SK-N-SH (cell line): Measurements from ENCODE around the gene RNF214. TPM values are rescaled to one million over a fixed set of nuclear protein-coding genes. Genes with fewer than 3 reads are reported as not detected.

ENCODE experiments used
- CTCF ChIA-PET: fragments of 300-600, 350-600 bp; formaldehyde crosslinking; extraction: SDS; loops from one replicate; lab custom pipeline; 2021; lab: Yijun Ruan, JAX
- POLR2A ChIA-PET: fragments of 350-600 bp; sonication (Branson Sonifier 250); formaldehyde crosslinking; extraction: SDS; loops from one replicate; lab custom pipeline; 2020; ENCODE audit warnings: antibody characterized with exemption, inconsistent platforms; lab: Yijun Ruan, JAX
- DNase-seq: peaks from one replicate; pipeline ENCODE4 v3.0.0; 2012
- H2AFZ ChIP-seq: fragments of 200-600 bp; sonication (generic); 2 replicates; pipeline ENCODE4 v1.8.1; 2016; ENCODE audit warnings: antibody characterized with exemption, mild to moderate bottlenecking, low read depth
- H3F3A ChIP-seq: fragments of 200-600 bp; sonication (generic); replicated peaks from 2 replicates; pipeline ENCODE3; 2016; ENCODE audit warnings: antibody characterized with exemption, mild to moderate bottlenecking; ENCODE audit not compliant: insufficient read depth
- H3K27ac ChIP-seq, 2 experiments: fragments of 200-500 bp in 1 of 2; fragments of 200-600 bp in 1 of 2; sonication (Bioruptor generic) in 1 of 2; sonication (generic), shearing (Covaris generic) in 1 of 2; 2 replicates each; pipeline versions ENCODE4 v1.5.1 to v1.6.1; 2014 to 2016; ENCODE audit warnings: low read depth in 2 of 2, inconsistent platforms in 1 of 2, low read length in 1 of 2, mild to moderate bottlenecking in 1 of 2, mixed read lengths in 1 of 2
- H3K27me3 ChIP-seq: fragments of 200-600 bp; sonication (generic), shearing (Covaris generic); 2 replicates; pipeline ENCODE4 v1.6.1; 2016; ENCODE audit warnings: mixed run types; ENCODE audit not compliant: insufficient read depth
- H3K36me3 ChIP-seq, 2 experiments: fragments of 200-500 bp in 1 of 2; fragments of 200-600 bp in 1 of 2; sonication (Bioruptor generic) in 1 of 2; sonication (generic) in 1 of 2; replicated peaks in 1 of 2; 2 replicates each; pipeline versions ENCODE3 to v1.5.1; 2014 to 2016; ENCODE audit warnings: low read length in 1 of 2, mild to moderate bottlenecking in 1 of 2; ENCODE audit not compliant: insufficient read depth in 2 of 2, control insufficient read depth in 1 of 2
- H3K4me1 ChIP-seq, 2 experiments: fragments of 200-500 bp in 1 of 2; fragments of 200-600 bp in 1 of 2; sonication (Bioruptor generic) in 1 of 2; sonication (generic), shearing (Covaris generic) in 1 of 2; 2 replicates each; pipeline versions ENCODE4 v1.5.1 to v1.6.1; 2014 to 2016; ENCODE audit warnings: low read depth in 1 of 2, low read length in 1 of 2, mixed run types in 1 of 2; ENCODE audit not compliant: insufficient read depth in 2 of 2, control insufficient read depth in 1 of 2
- H3K4me2 ChIP-seq: fragments of 200-600 bp; sonication (generic), shearing (Covaris generic); 2 replicates; pipeline ENCODE4 v1.6.1; 2017; ENCODE audit warnings: mixed run types
- H3K4me3 ChIP-seq, 2 experiments: fragments of 200-500 bp in 1 of 2; fragments of 200-600 bp in 1 of 2; sonication (Bioruptor generic) in 1 of 2; sonication (generic), shearing (Covaris generic) in 1 of 2; 2 replicates each; pipeline versions ENCODE4 v1.5.1 to v1.8.1; 2014 to 2016; ENCODE audit warnings: low read depth in 2 of 2, inconsistent platforms in 1 of 2, low read length in 1 of 2, mild to moderate bottlenecking in 1 of 2, mixed read lengths in 1 of 2, moderate library complexity in 1 of 2
- H3K79me2 ChIP-seq: fragments of 200-600 bp; sonication (generic); 2 replicates; pipeline ENCODE4 v1.8.1; 2017; ENCODE audit warnings: mild to moderate bottlenecking; ENCODE audit not compliant: insufficient read depth
- H3K9ac ChIP-seq: fragments of 200-600 bp; sonication (generic); 2 replicates; pipeline ENCODE4 v1.6.1; 2017; ENCODE audit warnings: mixed run types
- H3K9me2 ChIP-seq: fragments of 200-600 bp; sonication (generic); 2 replicates; pipeline ENCODE4 v1.6.1; 2017; ENCODE audit warnings: mixed run types
- H3K9me3 ChIP-seq: fragments of 200-600 bp; sonication (generic); 2 replicates; pipeline ENCODE4 v1.6.1; 2017; ENCODE audit warnings: mixed run types, mild to moderate bottlenecking, moderate library complexity
- H4K20me1 ChIP-seq: fragments of 200-600 bp; sonication (generic); 2 replicates; pipeline ENCODE4 v1.6.1; 2017; ENCODE audit warnings: mild to moderate bottlenecking, mixed run types; ENCODE audit not compliant: insufficient read depth
- CHD2 ChIP-seq: fragments of 150-350 bp; IDR thresholded peaks from 2 replicates; pipeline ENCODE4 v1.6.1; 2018; ENCODE audit warnings: low read length; ENCODE audit not compliant: partially characterized antibody
- ELF1 ChIP-seq: IDR thresholded peaks from 2 replicates; pipeline ENCODE4 v1.4.0; 2012
- EZH2phosphoT487 ChIP-seq: fragments of 200-600 bp; sonication (generic); IDR thresholded peaks from 2 replicates; pipeline ENCODE4 v1.6.1; 2017; ENCODE audit warnings: low read depth, mixed run types, mild to moderate bottlenecking, antibody characterized with exemption, moderate library complexity, borderline replicate concordance
- FOSL2 ChIP-seq: IDR thresholded peaks from 2 replicates; pipeline ENCODE4 v1.4.0; 2012; ENCODE audit warnings: low read depth, mild to moderate bottlenecking, moderate library complexity, borderline replicate concordance
- FOXM1 ChIP-seq: IDR thresholded peaks from 2 replicates; pipeline ENCODE4 v1.4.0; 2012; ENCODE audit warnings: low read depth, mild to moderate bottlenecking
- GABPA ChIP-seq: IDR thresholded peaks from 2 replicates; pipeline ENCODE4 v1.4.0; 2012; ENCODE audit warnings: low read depth, mild to moderate bottlenecking
- GATA2 ChIP-seq: sonication (generic); formaldehyde crosslinking; IDR thresholded peaks from 2 replicates; pipeline ENCODE4 v1.5.0; 2020; ENCODE audit warnings: mild to moderate bottlenecking, missing genetic modification reagents
- IRF3 ChIP-seq: fragments of 150-350 bp; IDR thresholded peaks from 2 replicates; pipeline ENCODE4 v1.6.1; 2016; ENCODE audit warnings: mild to moderate bottlenecking, low read depth, low read length
- MAX ChIP-seq: IDR thresholded peaks from 2 replicates; pipeline ENCODE4 v1.4.0; 2012; ENCODE audit warnings: low read depth
- MEF2A ChIP-seq: IDR thresholded peaks from 2 replicates; pipeline ENCODE4 v1.4.0; 2012; ENCODE audit warnings: low read depth, borderline replicate concordance
- NFIC ChIP-seq: IDR thresholded peaks from 2 replicates; pipeline ENCODE4 v1.4.0; 2012; ENCODE audit warnings: borderline replicate concordance
- NRF1 ChIP-seq: IDR thresholded peaks from 2 replicates; pipeline ENCODE4 v1.6.1; 2012; ENCODE audit warnings: low read depth, mild to moderate bottlenecking, low read length
- RAD21 ChIP-seq: IDR thresholded peaks from 2 replicates; pipeline ENCODE4 v1.6.1; 2012; ENCODE audit warnings: mild to moderate bottlenecking, low read length
- REST ChIP-seq: IDR thresholded peaks from 2 replicates; pipeline ENCODE4 v1.6.1; 2012; ENCODE audit warnings: mild to moderate bottlenecking, low read depth, low read length, moderate library complexity
- TAF1 ChIP-seq: IDR thresholded peaks from 2 replicates; pipeline ENCODE4 v1.6.1; 2012; ENCODE audit warnings: low read depth, mild to moderate bottlenecking, low read length, moderate library complexity, borderline replicate concordance
- ZBTB33 ChIP-seq: IDR thresholded peaks from 2 replicates; pipeline ENCODE4 v1.4.0; 2012; ENCODE audit warnings: low read depth, borderline replicate concordance
- WGBS: methylation state at CpG from one replicate; pipeline ENCODE4 v1.1.6; 2017; ENCODE audit warnings: low lambda C conversion rate; 5-methylcytosine and 5-hydroxymethylcytosine counted together
- polyA plus RNA-seq, 3 experiments: library from polyadenylated mRNA; depleted of rRNA; stranded (reverse); fragments of >200 nt; gene quantifications; 2 replicates each; pipeline ENCODE4 v1.2.3, GENCODE V29; 2012

Gene RNF214
- polyA plus RNA-seq, 1 of the 3 experiments (the other 2 are of a cell fraction), result 15.4 TPM

GRCh38 chr11:117185736-117186430 is 46.6 kb upstream of the RNF214 start:
- 92% methylated on average over 5 of the region's 5 CpGs for WGBS
- no peaks in the 10 kb centered on the region for H3K9me3 ChIP-seq
- ChIA-PET CTCF (interaction anchor here (1.4 kb wide), 1 partner anchor 13 kb away, joined by 3 read pairs; no protein-coding TSS in a partner anchor), POLR2A (no interaction called here)
- no peak overlapping the region for H3K4me2 ChIP-seq
- H2AFZ ChIP-seq, result no peak overlapping the region
- no peaks in the 10 kb centered on the region for H3K9me2 ChIP-seq
- H3K36me3 ChIP-seq, result peaks cover 8 to 23% of the 10 kb centered on the region in 2 experiments
- no peak overlapping the region for H3K4me3 ChIP-seq
- H3K27me3 ChIP-seq, result no peaks in the 10 kb centered on the region
- peaks cover 0 to 3% of the 10 kb centered on the region in 2 experiments; a peak in 1 of 4 replicates for H3K4me1 ChIP-seq
- H4K20me1 ChIP-seq, result no peaks in the 10 kb centered on the region
- H3K79me2 ChIP-seq, result no peaks in the 10 kb centered on the region
- H3K27ac ChIP-seq, result no peak overlapping the region
- no peak overlapping the region for H3K9ac ChIP-seq
- TF ChIP-seq MAX (no peak), MEF2A (no peak), EZH2phosphoT487 (no peak), RAD21 (no peak), NRF1 (no peak), CHD2 (no peak), ELF1 (no peak), REST (no peak), GATA2 (CRISPR knock-in tag) (no peak), GABPA (no peak), ZBTB33 (no peak), FOSL2 (no peak), NFIC (no peak), TAF1 (no peak), FOXM1 (no peak), IRF3 (no peak)
- no peaks in the 10 kb centered on the region for H3F3A ChIP-seq
- DNase-seq, result no peak
